Measurements from ENCODE around the gene CLEC18B. TPM values are rescaled to one million over a fixed set of nuclear protein-coding genes. Genes with fewer than 3 reads are reported as not detected.
A peak's percentile ranks its signal among the peaks of the same experiment; 100 is the strongest.
"Not testable (repeated sequence)": the region's sequence is repeated elsewhere in the genome, so short reads cannot be mapped to it uniquely, and the experiment has no call there.

Gene CLEC18B
- total RNA-seq, 1 donor from 2014 or later, result 0.79 TPM

GRCh38 chr16:74449470-74449869 is 28.2 kb upstream of the CLEC18B start:
- TF ChIP-seq, protein P1, sequence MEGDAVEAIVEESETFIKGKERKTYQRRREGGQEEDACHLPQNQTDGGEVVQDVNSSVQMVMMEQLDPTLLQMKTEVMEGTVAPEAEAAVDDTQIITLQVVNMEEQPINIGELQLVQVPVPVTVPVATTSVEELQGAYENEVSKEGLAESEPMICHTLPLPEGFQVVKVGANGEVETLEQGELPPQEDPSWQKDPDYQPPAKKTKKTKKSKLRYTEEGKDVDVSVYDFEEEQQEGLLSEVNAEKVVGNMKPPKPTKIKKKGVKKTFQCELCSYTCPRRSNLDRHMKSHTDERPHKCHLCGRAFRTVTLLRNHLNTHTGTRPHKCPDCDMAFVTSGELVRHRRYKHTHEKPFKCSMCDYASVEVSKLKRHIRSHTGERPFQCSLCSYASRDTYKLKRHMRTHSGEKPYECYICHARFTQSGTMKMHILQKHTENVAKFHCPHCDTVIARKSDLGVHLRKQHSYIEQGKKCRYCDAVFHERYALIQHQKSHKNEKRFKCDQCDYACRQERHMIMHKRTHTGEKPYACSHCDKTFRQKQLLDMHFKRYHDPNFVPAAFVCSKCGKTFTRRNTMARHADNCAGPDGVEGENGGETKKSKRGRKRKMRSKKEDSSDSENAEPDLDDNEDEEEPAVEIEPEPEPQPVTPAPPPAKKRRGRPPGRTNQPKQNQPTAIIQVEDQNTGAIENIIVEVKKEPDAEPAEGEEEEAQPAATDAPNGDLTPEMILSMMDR (IDR thresholded peaks at IDR 0.05; ENCODE audit: insufficient read depth, low read length, severe bottlenecking), result peak; percentile 36
- FAIRE-seq (peak; percentile 66), DNase-seq (ENCODE audit: low read depth) (peak; percentile 89)
- no peaks in the 10 kb centered on the region for H3K27me3 ChIP-seq (ENCODE audit: control insufficient read depth, insufficient read depth, low read length)
- H3K36me3 ChIP-seq (ENCODE audit: control insufficient read depth, insufficient read depth, low read length), result peaks cover 20% of the 10 kb centered on the region
- no peak overlapping the region for H3K4me3 ChIP-seq (ENCODE audit: low read depth, low read length)

DNA sequence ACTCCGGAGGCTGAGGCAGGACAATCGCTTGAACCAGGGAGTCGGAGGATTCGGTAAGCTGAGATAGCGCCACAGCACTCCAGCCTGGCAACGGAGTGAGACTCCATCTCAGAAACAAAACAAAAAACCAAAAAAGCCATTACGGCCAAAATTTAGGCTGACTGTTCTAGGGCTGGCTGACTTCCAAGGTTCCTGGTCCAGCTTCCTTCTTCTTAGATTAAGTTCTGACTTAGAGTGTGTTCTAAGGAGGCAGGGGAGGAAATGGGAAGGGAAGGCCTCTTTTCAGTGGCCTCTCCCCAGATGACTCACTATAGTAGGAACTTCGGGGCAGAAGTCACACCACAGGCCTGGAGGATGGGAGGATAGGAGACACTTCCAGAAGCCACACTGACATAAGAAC is 27.7 kb upstream of the CLEC18B start:
- peaks cover 20% of the 10 kb centered on the region for H3K36me3 ChIP-seq (ENCODE audit: control insufficient read depth, insufficient read depth, low read length)
- FAIRE-seq (no peak), DNase-seq (ENCODE audit: low read depth) (peak; percentile 87)
- H3K27me3 ChIP-seq (ENCODE audit: control insufficient read depth, insufficient read depth, low read length), result no peaks in the 10 kb centered on the region
- TF ChIP-seq, protein P1 (IDR thresholded peaks at IDR 0.05; ENCODE audit: insufficient read depth, low read length, severe bottlenecking), result no peak
- no peak overlapping the region for H3K4me3 ChIP-seq (ENCODE audit: low read depth, low read length)

- DNase-seq (ENCODE audit: low read depth), result no peak
- H3K4me3 ChIP-seq (ENCODE audit: low read depth, low read length), result no peak overlapping the region
- peaks cover 11% of the 10 kb centered on the region for H3K36me3 ChIP-seq (ENCODE audit: control insufficient read depth, insufficient read depth, low read length)
- no peak for FAIRE-seq
- no peaks in the 10 kb centered on the region for H3K27me3 ChIP-seq (ENCODE audit: control insufficient read depth, insufficient read depth, low read length)
- TF ChIP-seq, protein P1 (IDR thresholded peaks at IDR 0.05; ENCODE audit: insufficient read depth, low read length, severe bottlenecking), result no peak
Measured at GRCh38 chr16:74447578-74447977, 26.3 kb upstream of the CLEC18B start.

GRCh38 chr16:74446866-74447265 is 25.6 kb upstream of the CLEC18B start:
- Histone ChIP-seq H3K36me3 (ENCODE audit: control insufficient read depth, insufficient read depth, low read length) (peaks cover 4% of the 10 kb centered on the region), H3K27me3 (ENCODE audit: control insufficient read depth, insufficient read depth, low read length) (no peaks in the 10 kb centered on the region), H3K4me3 (ENCODE audit: low read depth, low read length) (no peak overlapping the region)
- DNase-seq (ENCODE audit: low read depth), result no peak
- no peak for FAIRE-seq
- TF ChIP-seq, protein P1 (IDR thresholded peaks at IDR 0.05; ENCODE audit: insufficient read depth, low read length, severe bottlenecking), result no peak

DNA sequence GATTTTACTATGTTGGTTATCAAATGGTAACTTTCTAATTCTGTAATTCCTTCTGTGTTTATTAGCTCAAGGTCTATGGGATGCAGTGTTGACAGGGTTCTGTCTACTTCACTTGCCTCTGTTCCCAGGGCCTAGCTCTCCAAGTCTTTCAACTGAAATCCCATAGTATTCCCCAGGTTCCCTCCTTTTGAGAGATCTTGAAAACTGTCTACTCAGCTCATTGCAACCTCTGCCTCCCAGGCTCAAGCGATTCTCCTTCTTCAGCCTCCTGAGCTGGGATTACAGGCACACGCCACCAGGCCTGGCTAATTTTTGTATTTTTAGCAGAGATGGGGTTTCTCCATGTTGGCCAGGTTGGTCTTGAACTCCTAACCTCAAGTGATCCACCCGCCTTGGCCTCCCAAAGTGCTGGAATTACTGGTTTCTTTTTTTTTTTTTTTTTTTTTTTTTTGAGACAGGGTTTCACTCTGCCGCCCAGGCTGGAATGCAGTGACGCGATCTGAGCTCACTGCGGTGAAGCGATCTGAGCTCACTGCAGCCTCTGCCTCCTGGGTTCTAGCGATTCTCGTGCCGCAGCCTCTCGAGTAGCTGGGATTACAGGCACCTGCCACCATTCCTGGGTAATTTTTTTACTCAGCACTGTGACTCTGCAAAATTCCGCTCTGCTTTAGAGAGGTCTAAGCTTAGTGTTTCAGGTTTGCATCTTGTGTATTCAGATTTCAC is 22.5 kb upstream of the CLEC18B start:
- not testable (repeated sequence) for DNase-seq (ENCODE audit: low read depth); H3K36me3 ChIP-seq (ENCODE audit: control insufficient read depth, insufficient read depth, low read length); FAIRE-seq; H3K4me3 ChIP-seq (ENCODE audit: low read depth, low read length); H3K27me3 ChIP-seq (ENCODE audit: control insufficient read depth, insufficient read depth, low read length)

DNA sequence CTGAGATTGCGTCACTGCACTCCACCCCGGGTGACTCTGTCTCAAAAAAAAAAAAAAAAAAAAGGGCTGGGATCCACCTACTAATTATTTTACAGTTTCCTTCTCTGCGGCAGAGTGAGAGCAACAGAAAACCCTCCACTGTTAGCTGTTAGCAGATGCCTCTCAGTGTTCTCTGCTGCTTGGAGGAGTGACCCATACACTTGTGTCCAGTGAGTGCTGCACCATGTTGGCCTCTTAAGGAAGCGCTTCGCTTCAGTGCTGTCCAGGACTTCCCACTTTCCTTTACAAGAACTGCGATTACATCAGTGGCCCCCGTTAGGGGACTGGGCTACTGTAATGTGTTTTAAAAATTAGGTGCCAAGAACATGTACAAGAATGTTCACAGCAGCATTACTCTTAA is 18.4 kb upstream of the CLEC18B start:
- TF ChIP-seq, protein P1 (IDR thresholded peaks at IDR 0.05; ENCODE audit: insufficient read depth, low read length, severe bottlenecking), result no peak
- Histone ChIP-seq H3K36me3 (ENCODE audit: control insufficient read depth, insufficient read depth, low read length) (no peaks in the 10 kb centered on the region), H3K4me3 (ENCODE audit: low read depth, low read length) (no peak overlapping the region), H3K27me3 (ENCODE audit: control insufficient read depth, insufficient read depth, low read length) (no peaks in the 10 kb centered on the region)
- DNase-seq (ENCODE audit: low read depth) (no peak), FAIRE-seq (no peak)
